Osteocyte (in vitro differentiated cells): ENCODE data around the gene B3GNT7. TPM values are rescaled to one million over a fixed set of nuclear protein-coding genes. Genes with fewer than 3 reads are reported as not detected.
A peak's percentile ranks its signal among the peaks of the same experiment; 100 is the strongest.

Source experiments
- DNase-seq: peaks from one replicate; pipeline ENCODE4 v3.0.0; 2021; ENCODE audit warnings: mixed read lengths; ENCODE audit not compliant: unreplicated experiment; ENCODE audit errors: extremely low spot score
- H3K27ac Mint-ChIP-seq: one replicate; pipeline ENCODE4 v1.8.0; 2021; ENCODE audit warnings: mild to moderate bottlenecking, mixed read lengths; ENCODE audit not compliant: unreplicated experiment
- H3K27me3 Mint-ChIP-seq: one replicate; pipeline ENCODE4 v1.8.0; 2021; ENCODE audit warnings: mixed read lengths; ENCODE audit not compliant: unreplicated experiment
- H3K36me3 Mint-ChIP-seq: one replicate; pipeline ENCODE4 v1.8.0; 2021; ENCODE audit warnings: mixed read lengths; ENCODE audit not compliant: unreplicated experiment
- H3K4me1 Mint-ChIP-seq: one replicate; pipeline ENCODE4 v1.8.0; 2021; ENCODE audit warnings: mixed read lengths; ENCODE audit not compliant: unreplicated experiment
- H3K4me3 Mint-ChIP-seq: one replicate; pipeline ENCODE4 v1.8.0; 2021; ENCODE audit warnings: mild to moderate bottlenecking, moderate library complexity, mixed read lengths; ENCODE audit not compliant: unreplicated experiment
- H3K9me3 Mint-ChIP-seq: one replicate; pipeline ENCODE4 v1.8.0; 2021; ENCODE audit warnings: mixed read lengths; ENCODE audit not compliant: unreplicated experiment
- total RNA-seq: library from RNA; stranded (reverse); gene quantifications from 2 replicates; pipeline ENCODE4 v1.2.1, GENCODE V29; 2021
- TF ChIP-seq, protein P1 (sequence below): fragments of 200-600 bp; sonication (generic); IDR thresholded peaks from 2 replicates; pipeline ENCODE4 v1.5.0; 2021; ENCODE audit warnings: antibody characterized with exemption, mild to moderate bottlenecking, moderate library complexity

B3GNT7 gene
- total RNA-seq, 1 donor from 2014 or later: 1.1 TPM

DNA sequence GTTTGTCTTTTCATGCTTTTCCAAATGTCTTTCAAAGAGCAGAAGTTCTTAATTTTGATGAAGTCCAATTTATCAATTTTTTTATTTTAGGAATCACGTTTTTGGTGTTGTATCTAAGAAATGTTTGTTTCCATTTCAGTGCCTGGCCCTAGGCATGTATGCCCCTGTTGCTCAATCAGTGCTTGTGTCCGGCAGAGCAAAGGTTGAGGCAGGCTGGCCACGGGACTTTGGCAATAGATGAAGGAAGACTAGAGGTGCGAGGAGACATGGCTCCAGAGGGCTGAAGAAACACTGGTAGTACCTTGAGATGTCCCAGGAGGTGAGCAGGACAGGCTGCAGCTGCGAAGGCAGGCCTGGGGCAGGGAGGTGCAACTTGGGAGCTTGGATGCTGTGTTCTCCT is 10.1 kb upstream of the B3GNT7 start:
- TF ChIP-seq, protein P1, sequence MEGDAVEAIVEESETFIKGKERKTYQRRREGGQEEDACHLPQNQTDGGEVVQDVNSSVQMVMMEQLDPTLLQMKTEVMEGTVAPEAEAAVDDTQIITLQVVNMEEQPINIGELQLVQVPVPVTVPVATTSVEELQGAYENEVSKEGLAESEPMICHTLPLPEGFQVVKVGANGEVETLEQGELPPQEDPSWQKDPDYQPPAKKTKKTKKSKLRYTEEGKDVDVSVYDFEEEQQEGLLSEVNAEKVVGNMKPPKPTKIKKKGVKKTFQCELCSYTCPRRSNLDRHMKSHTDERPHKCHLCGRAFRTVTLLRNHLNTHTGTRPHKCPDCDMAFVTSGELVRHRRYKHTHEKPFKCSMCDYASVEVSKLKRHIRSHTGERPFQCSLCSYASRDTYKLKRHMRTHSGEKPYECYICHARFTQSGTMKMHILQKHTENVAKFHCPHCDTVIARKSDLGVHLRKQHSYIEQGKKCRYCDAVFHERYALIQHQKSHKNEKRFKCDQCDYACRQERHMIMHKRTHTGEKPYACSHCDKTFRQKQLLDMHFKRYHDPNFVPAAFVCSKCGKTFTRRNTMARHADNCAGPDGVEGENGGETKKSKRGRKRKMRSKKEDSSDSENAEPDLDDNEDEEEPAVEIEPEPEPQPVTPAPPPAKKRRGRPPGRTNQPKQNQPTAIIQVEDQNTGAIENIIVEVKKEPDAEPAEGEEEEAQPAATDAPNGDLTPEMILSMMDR: no peak
- H3K36me3 Mint-ChIP-seq: peaks cover 14% of the 10 kb centered on the region
- DNase-seq: no peak
- H3K4me3 Mint-ChIP-seq: no peak overlapping the region
- H3K4me1 Mint-ChIP-seq: peaks cover 21% of the 10 kb centered on the region
- H3K9me3 Mint-ChIP-seq: peaks cover 8% of the 10 kb centered on the region
- H3K27me3 Mint-ChIP-seq: no peaks in the 10 kb centered on the region
- no peak overlapping the region for H3K27ac Mint-ChIP-seq

DNA sequence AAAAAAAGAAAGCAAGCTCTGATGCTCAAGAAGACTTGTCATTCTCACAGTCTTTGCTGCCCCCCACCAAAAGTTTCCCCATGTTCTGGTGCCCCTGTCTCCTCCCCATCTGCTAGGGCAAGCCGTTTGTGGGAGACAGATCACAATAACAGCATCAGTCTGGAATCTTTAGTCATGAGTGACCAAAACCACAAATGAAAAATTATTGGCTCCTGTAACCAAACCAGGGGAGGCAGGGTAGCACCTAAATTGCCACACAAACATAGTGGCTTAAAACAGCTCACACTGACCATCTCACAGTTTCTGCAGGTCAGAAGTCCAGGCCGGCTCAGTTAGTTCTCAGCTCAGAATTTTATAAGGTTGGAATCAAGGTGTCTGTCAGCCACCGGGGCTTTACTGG is 9.1 kb upstream of the B3GNT7 start:
- no peak for DNase-seq
- Mint-ChIP-seq H3K36me3 (peaks cover 14% of the 10 kb centered on the region), H3K4me3 (no peak overlapping the region), H3K27ac (no peak overlapping the region), H3K27me3 (no peaks in the 10 kb centered on the region), H3K9me3 (peaks cover 8% of the 10 kb centered on the region), H3K4me1 (peaks cover 21% of the 10 kb centered on the region)
- TF ChIP-seq, protein P1: no peak

- H3K9me3 Mint-ChIP-seq: peaks cover 8% of the 10 kb centered on the region
- TF ChIP-seq, protein P1: no peak
- peak overlapping the region; percentile 81 for H3K27ac Mint-ChIP-seq
- H3K27me3 Mint-ChIP-seq: no peaks in the 10 kb centered on the region
- DNase-seq: no peak
- H3K4me1 Mint-ChIP-seq: peaks cover 21% of the 10 kb centered on the region
- peaks cover 14% of the 10 kb centered on the region for H3K36me3 Mint-ChIP-seq
- no peak overlapping the region for H3K4me3 Mint-ChIP-seq
Observed at GRCh38 chr2:231387904-231388724, 7.4 kb upstream of the B3GNT7 start.

- peaks cover 24% of the 10 kb centered on the region for H3K4me1 Mint-ChIP-seq
- no peak for DNase-seq
- no peak overlapping the region for H3K4me3 Mint-ChIP-seq
- peaks cover 14% of the 10 kb centered on the region for H3K36me3 Mint-ChIP-seq
- peak overlapping the region; percentile 81 for H3K27ac Mint-ChIP-seq
- TF ChIP-seq, protein P1: no peak
- H3K27me3 Mint-ChIP-seq: no peaks in the 10 kb centered on the region
- H3K9me3 Mint-ChIP-seq: peaks cover 8% of the 10 kb centered on the region
Observed at GRCh38 chr2:231388725-231389346, 6.7 kb upstream of the B3GNT7 start.

DNA sequence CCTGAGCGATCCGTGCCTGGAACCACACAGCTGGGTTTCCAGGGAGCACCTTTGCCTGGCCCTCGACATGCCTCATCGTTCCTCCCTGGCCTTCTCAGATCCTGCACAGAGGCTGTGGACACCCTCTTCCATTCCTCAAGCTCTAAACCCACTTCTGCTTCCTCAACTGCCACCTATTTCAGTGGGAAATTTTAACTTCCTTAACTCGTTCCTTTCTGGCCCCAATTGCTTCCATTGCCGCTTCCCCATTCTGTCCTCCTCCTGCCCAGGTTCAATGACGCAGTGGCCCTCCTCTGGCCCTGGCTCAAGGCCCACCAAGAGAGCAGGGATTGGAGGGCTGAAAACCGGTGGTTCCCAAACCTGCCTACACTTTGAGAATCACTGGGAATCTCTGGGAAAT is 4.8 kb upstream of the B3GNT7 start:
- no peak overlapping the region for H3K27ac Mint-ChIP-seq
- H3K4me3 Mint-ChIP-seq: no peak overlapping the region
- DNase-seq: no peak
- peaks cover 9% of the 10 kb centered on the region for H3K36me3 Mint-ChIP-seq
- no peaks in the 10 kb centered on the region for H3K9me3 Mint-ChIP-seq
- TF ChIP-seq, protein P1: no peak
- peaks cover 30% of the 10 kb centered on the region for H3K4me1 Mint-ChIP-seq
- no peaks in the 10 kb centered on the region for H3K27me3 Mint-ChIP-seq
